HEK293T (cell line): ENCODE measurements around the gene ATP8A2.

Source experiments
- CTBP1 ChIP-seq: fragments of 450-650 bp; IDR thresholded peaks from 2 replicates; pipeline ENCODE4 v1.6.1; 2016; ENCODE audit warnings: borderline replicate concordance
- FOXA1 ChIP-seq: fragments of 450-650 bp; IDR thresholded peaks from 2 replicates; pipeline ENCODE4 v1.6.1; 2016; ENCODE audit warnings: mild to moderate bottlenecking
- HDGF ChIP-seq: fragments of 450-650 bp; IDR thresholded peaks from 2 replicates; pipeline ENCODE4 v1.6.1; 2017; ENCODE audit warnings: antibody characterized with exemption, borderline replicate concordance
- NFRKB ChIP-seq: fragments of 450-650 bp; IDR thresholded peaks from 2 replicates; pipeline ENCODE4 v1.6.1; 2016; ENCODE audit warnings: mild to moderate bottlenecking, moderate library complexity
- PKNOX1 ChIP-seq: fragments of 450-650 bp; IDR thresholded peaks from 2 replicates; pipeline ENCODE4 v1.6.1; 2016
- SP1 ChIP-seq: fragments of 450-650 bp; IDR thresholded peaks from 2 replicates; pipeline ENCODE4 v1.6.1; 2017
- SUZ12 ChIP-seq: fragments of 450-650 bp; IDR thresholded peaks from 2 replicates; pipeline ENCODE4 v1.6.1; 2016; ENCODE audit warnings: mild to moderate bottlenecking
- TARDBP ChIP-seq: fragments of 450-650 bp; IDR thresholded peaks from 2 replicates; pipeline ENCODE4 v1.6.1; 2016

GRCh38 chr13:25371158-25371874 lies 458 bp upstream of the ATP8A2 start:
- TF ChIP-seq TARDBP (no peak), FOXA1 (no peak), NFRKB (no peak), SP1 (no peak), HDGF (no peak), PKNOX1 (no peak), SUZ12 (no peak), CTBP1 (no peak)
